HPDE6-E6E7 (cell line): ENCODE data around the gene OR51G2.

Source experiments
- DNase-seq: peaks from one replicate; pipeline ENCODE4 v3.0.0; 2011; ENCODE audit warnings: missing footprints; ENCODE audit errors: extremely low spot score

OR51G2 gene

DNA sequence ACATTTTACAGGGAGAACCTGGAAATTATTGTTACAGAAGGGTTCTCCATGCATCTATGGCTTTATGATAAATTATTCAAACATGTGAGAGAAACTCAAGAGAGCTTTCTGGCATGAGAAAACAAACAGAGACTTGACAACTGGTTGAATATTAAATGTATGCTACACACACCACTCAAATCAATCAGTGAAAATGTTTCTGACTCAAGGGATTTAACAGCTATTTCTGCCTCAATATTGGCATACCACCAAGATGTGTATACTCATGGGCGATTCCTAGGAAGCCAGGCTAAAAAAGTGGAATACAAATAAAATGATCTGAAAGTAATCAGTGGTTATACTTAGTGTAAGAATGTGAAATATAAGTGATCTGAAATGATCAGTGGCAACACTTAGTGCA is 53.3 kb downstream of the OR51G2 start:
- no peak for DNase-seq

DNA sequence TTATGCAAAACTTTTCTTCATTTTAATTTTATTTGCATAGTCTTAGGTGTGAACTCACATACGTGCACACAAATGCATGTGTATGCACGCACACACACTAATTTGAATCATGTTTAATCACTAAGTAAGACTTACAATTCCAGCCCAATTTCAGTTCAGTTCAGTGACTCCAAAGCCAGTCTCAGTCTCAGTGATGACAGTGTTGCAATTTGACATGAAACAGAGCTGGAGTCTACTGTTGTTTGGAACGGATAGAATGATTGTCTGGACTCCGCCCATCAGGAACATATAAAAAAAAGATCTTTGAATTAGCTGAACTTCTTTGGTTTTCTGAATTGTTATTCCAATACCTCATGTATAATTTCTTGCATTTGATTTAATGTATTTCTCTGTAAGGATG is 55.3 kb downstream of the OR51G2 start:
- DNase-seq, result no peak
